PFSK-1 (cell line): Measurements from ENCODE around the gene PRR3.
A peak's percentile ranks its signal among the peaks of the same experiment; 100 is the strongest.
"Not testable (repeated sequence)": the region's sequence is repeated elsewhere in the genome, so short reads cannot be mapped to it uniquely, and the experiment has no call there.

ENCODE experiments used
- FOXP2 ChIP-seq: optimal IDR thresholded peaks from 2 replicates; pipeline ENCODE3; 2011; ENCODE audit warnings: borderline replicate concordance, control low read depth, inconsistent platforms; ENCODE audit not compliant: insufficient read depth; ENCODE audit errors: extremely low read length, extremely low read depth
- POLR2AphosphoS5 ChIP-seq: IDR thresholded peaks from 2 replicates; pipeline ENCODE4 v1.6.1; 2012; ENCODE audit warnings: low read depth, mild to moderate bottlenecking, control low read depth, low read length, moderate library complexity
- REST ChIP-seq, 2 experiments: IDR thresholded peaks; 2 replicates each; pipeline versions ENCODE4 v1.6.1 to v1.8.0; 2011 to 2012; ENCODE audit warnings: low read depth in 2 of 2, low read length in 2 of 2, control low read depth in 1 of 2, inconsistent platforms in 1 of 2, mild to moderate bottlenecking in 1 of 2, moderate library complexity in 1 of 2; ENCODE audit not compliant: insufficient read depth in 1 of 2
- SIN3A ChIP-seq: IDR thresholded peaks from 2 replicates; pipeline ENCODE4 v1.6.1; 2012; ENCODE audit warnings: mild to moderate bottlenecking, low read length, moderate library complexity, borderline replicate concordance; ENCODE audit not compliant: insufficient read depth
- TAF1 ChIP-seq: IDR thresholded peaks from 2 replicates; pipeline ENCODE4 v1.6.1; 2012; ENCODE audit warnings: low read length, control low read depth, borderline replicate concordance; ENCODE audit not compliant: insufficient read depth

GRCh38 chr6:30597315-30598144, 40.4 kb downstream of the PRR3 start:
- TF ChIP-seq POLR2AphosphoS5, result peak; percentile 28; the same call in 1 of the 2 replicates
- TF ChIP-seq REST (IDR thresholded peaks at IDR 0.05; ENCODE audit: insufficient read depth in 1 of 2, low read depth in 2 of 2, low read length in 2 of 2); TAF1; FOXP2; SIN3A: not testable (repeated sequence)
